ENCODE data around the gene LCN2. TPM values are rescaled to one million over a fixed set of nuclear protein-coding genes. Genes with fewer than 3 reads are reported as not detected.

The LCN2 gene
- total RNA-seq, 1 donor from 2014 or later: not detected

GRCh38 chr9:128141604-128142003 is 7.6 kb upstream of the LCN2 start:
- no peaks in the 10 kb centered on the region for H3K36me3 ChIP-seq
- Mint-ChIP-seq H3K4me1 (peaks cover 31% of the 10 kb centered on the region), H3K36me3 (no peaks in the 10 kb centered on the region), H3K4me3 (no peak overlapping the region), H3K27ac (peak overlapping the region; percentile 61), H3K27me3 (ENCODE audit: insufficient read depth, low read depth) (peaks cover 18% of the 10 kb centered on the region), H3K9me3 (no peaks in the 10 kb centered on the region)
- TF ChIP-seq EZH2 (IDR thresholded peaks at IDR 0.05) (no peak), EZH2phosphoT487 (IDR thresholded peaks at IDR 0.05) (no peak), CTCF (IDR thresholded peaks at IDR 0.05) (no peak)
- H3K9ac ChIP-seq: no peak overlapping the region
- no peaks in the 10 kb centered on the region for H3K27me3 ChIP-seq
- H3K4me3 ChIP-seq: no peak overlapping the region
- H4K20me1 ChIP-seq (ENCODE audit: low read depth): no peaks in the 10 kb centered on the region
- no peak for DNase-seq (ENCODE audit: low spot score)
- peaks cover 3% of the 10 kb centered on the region for H3K4me1 ChIP-seq
- no peaks in the 10 kb centered on the region for H3F3A ChIP-seq (ENCODE audit: low read depth)
- H3K4me2 ChIP-seq: no peak overlapping the region
- H2AFZ ChIP-seq (replicated peaks): no peak overlapping the region
- no peaks in the 10 kb centered on the region for H3K79me2 ChIP-seq (ENCODE audit: low read depth)
- no peak overlapping the region for H3K27ac ChIP-seq
- H3K9me3 ChIP-seq (ENCODE audit: low read depth): no peaks in the 10 kb centered on the region

- no peaks in the 10 kb centered on the region for H3K27me3 ChIP-seq
- DNase-seq (ENCODE audit: low spot score): no peak
- Mint-ChIP-seq H3K4me1 (peaks cover 30% of the 10 kb centered on the region), H3K9me3 (no peaks in the 10 kb centered on the region), H3K36me3 (no peaks in the 10 kb centered on the region), H3K27me3 (ENCODE audit: insufficient read depth, low read depth) (peaks cover 15% of the 10 kb centered on the region), H3K4me3 (no peak overlapping the region), H3K27ac (peak overlapping the region; percentile 82)
- H3K9me3 ChIP-seq (ENCODE audit: low read depth): no peaks in the 10 kb centered on the region
- H3K9ac ChIP-seq: no peak overlapping the region
- no peak overlapping the region for H3K4me2 ChIP-seq
- no peak overlapping the region for H3K27ac ChIP-seq
- peaks cover 3% of the 10 kb centered on the region for H3K4me1 ChIP-seq
- TF ChIP-seq EZH2phosphoT487 (IDR thresholded peaks at IDR 0.05) (no peak), EZH2 (IDR thresholded peaks at IDR 0.05) (no peak), CTCF (IDR thresholded peaks at IDR 0.05) (no peak)
- no peak overlapping the region for H2AFZ ChIP-seq (replicated peaks)
- no peak overlapping the region for H3K4me3 ChIP-seq
- no peaks in the 10 kb centered on the region for H3K79me2 ChIP-seq (ENCODE audit: low read depth)
- H3F3A ChIP-seq (ENCODE audit: low read depth): no peaks in the 10 kb centered on the region
- H3K36me3 ChIP-seq: no peaks in the 10 kb centered on the region
- H4K20me1 ChIP-seq (ENCODE audit: low read depth): no peaks in the 10 kb centered on the region
These were observed 7.2 kb upstream of the LCN2 start for GRCh38 chr9:128142061-128142460.

GRCh38 chr9:128142596-128142995 is 6.7 kb upstream of the LCN2 start:
- no peak for TF ChIP-seq CTCF (IDR thresholded peaks at IDR 0.05)
- TF ChIP-seq EZH2phosphoT487 (IDR thresholded peaks at IDR 0.05): no peak
- TF ChIP-seq EZH2 (IDR thresholded peaks at IDR 0.05): no peak
- Histone ChIP-seq H3K4me2 (no peak overlapping the region), H4K20me1 (ENCODE audit: low read depth) (no peaks in the 10 kb centered on the region)

More at GRCh38 chr9:128142596-128142995, 6.7 kb upstream of the LCN2 start:
- no peak overlapping the region for H3K4me3 ChIP-seq
- H3K9ac ChIP-seq: no peak overlapping the region
- Mint-ChIP-seq H3K27ac (no peak overlapping the region), H3K4me3 (no peak overlapping the region), H3K36me3 (no peaks in the 10 kb centered on the region), H3K9me3 (no peaks in the 10 kb centered on the region), H3K27me3 (ENCODE audit: insufficient read depth, low read depth) (peaks cover 11% of the 10 kb centered on the region), H3K4me1 (peaks cover 25% of the 10 kb centered on the region)
- no peak overlapping the region for H2AFZ ChIP-seq (replicated peaks)
- H3K79me2 ChIP-seq (ENCODE audit: low read depth): no peaks in the 10 kb centered on the region
- H3K36me3 ChIP-seq: no peaks in the 10 kb centered on the region
- H3K27me3 ChIP-seq: no peaks in the 10 kb centered on the region
- no peak for DNase-seq (ENCODE audit: low spot score)
- H3K27ac ChIP-seq: no peak overlapping the region
- no peaks in the 10 kb centered on the region for H3F3A ChIP-seq (ENCODE audit: low read depth)
- H3K9me3 ChIP-seq (ENCODE audit: low read depth): no peaks in the 10 kb centered on the region
- peaks cover 3% of the 10 kb centered on the region for H3K4me1 ChIP-seq

All from neural progenitor cell (in vitro differentiated cells).